Subcutaneous abdominal adipose tissue (tissue), 5 donors: ENCODE measurements around the gene LBH.

Experiments used
- H3K27ac ChIP-seq: one replicate; pipeline ENCODE4 v1.7.0; 2013; ENCODE audit warnings: low read depth, mild to moderate bottlenecking, inconsistent platforms, low read length, moderate library complexity
- H3K27me3 ChIP-seq, 5 donors: one replicate each; pipeline ENCODE4 v1.7.0; 2013; ENCODE audit warnings: low read length in 5 of 5, inconsistent platforms in 1 of 5; ENCODE audit not compliant: control insufficient read depth in 5 of 5, insufficient read depth in 4 of 5
- H3K36me3 ChIP-seq, 5 donors: one replicate each; pipeline ENCODE4 v1.7.0; 2013; ENCODE audit warnings: low read length in 5 of 5; ENCODE audit not compliant: control insufficient read depth in 5 of 5, insufficient read depth in 5 of 5
- H3K4me1 ChIP-seq, 5 donors: one replicate each; pipeline ENCODE4 v1.7.0; 2013; ENCODE audit warnings: low read length in 5 of 5, mild to moderate bottlenecking in 3 of 5, moderate library complexity in 1 of 5; ENCODE audit not compliant: control insufficient read depth in 5 of 5, insufficient read depth in 5 of 5
- H3K4me3 ChIP-seq, 5 donors: one replicate each; pipeline ENCODE4 v1.7.0; 2013; ENCODE audit warnings: low read length in 5 of 5, low read depth in 1 of 5
- H3K9ac ChIP-seq, 5 donors: one replicate each; pipeline ENCODE4 v1.7.0; 2013; ENCODE audit warnings: low read length in 5 of 5, mild to moderate bottlenecking in 4 of 5, moderate library complexity in 3 of 5
- H3K9me3 ChIP-seq, 5 donors: one replicate each; pipeline ENCODE4 v1.7.0; 2013; ENCODE audit warnings: low read length in 5 of 5; ENCODE audit not compliant: control insufficient read depth in 5 of 5
- donor health status: healthy.
- donor health status: healthy.
- donor health status: healthy.
- donor health status: healthy.
- donor health status: healthy.

The LBH gene

DNA sequence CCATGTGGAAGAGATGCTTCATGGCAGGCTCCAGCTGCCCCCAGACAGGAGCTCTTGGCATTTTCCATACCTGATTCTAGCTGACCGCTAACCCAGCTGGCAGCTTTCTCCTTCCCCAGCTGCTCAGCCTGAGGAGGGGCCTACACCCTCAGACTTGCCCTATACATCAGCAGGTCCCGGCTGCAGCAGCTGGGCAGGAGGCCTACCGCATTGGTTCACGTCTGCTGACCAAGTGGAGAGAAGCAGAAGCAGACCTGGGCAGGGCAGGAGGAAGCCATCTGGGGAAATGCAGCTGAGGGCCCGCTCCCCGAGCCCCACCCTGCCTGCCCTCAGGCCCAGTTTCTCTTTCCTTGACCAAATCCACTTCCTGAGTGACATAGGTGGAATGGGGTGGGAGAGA is 50.7 kb downstream of the LBH start:
- Histone ChIP-seq H3K9me3 (no peaks in the 10 kb centered on the region), H3K27me3 (no peaks in the 10 kb centered on the region), H3K4me1 (peaks cover 0 to under 1% (median 0%) of the 10 kb centered on the region in 5 donors), H3K36me3 (no peaks in the 10 kb centered on the region), H3K27ac (no peak overlapping the region), H3K9ac (no peak overlapping the region), H3K4me3 (no peak overlapping the region)

GRCh38 chr2:30282721-30283120 is 51.4 kb downstream of the LBH start:
- Histone ChIP-seq H3K27me3 (no peaks in the 10 kb centered on the region), H3K36me3 (no peaks in the 10 kb centered on the region), H3K9me3 (no peaks in the 10 kb centered on the region), H3K9ac (no peak overlapping the region), H3K27ac (no peak overlapping the region), H3K4me3 (no peak overlapping the region), H3K4me1 (peaks cover 0 to 6% (median 0%) of the 10 kb centered on the region in 5 donors)

DNA sequence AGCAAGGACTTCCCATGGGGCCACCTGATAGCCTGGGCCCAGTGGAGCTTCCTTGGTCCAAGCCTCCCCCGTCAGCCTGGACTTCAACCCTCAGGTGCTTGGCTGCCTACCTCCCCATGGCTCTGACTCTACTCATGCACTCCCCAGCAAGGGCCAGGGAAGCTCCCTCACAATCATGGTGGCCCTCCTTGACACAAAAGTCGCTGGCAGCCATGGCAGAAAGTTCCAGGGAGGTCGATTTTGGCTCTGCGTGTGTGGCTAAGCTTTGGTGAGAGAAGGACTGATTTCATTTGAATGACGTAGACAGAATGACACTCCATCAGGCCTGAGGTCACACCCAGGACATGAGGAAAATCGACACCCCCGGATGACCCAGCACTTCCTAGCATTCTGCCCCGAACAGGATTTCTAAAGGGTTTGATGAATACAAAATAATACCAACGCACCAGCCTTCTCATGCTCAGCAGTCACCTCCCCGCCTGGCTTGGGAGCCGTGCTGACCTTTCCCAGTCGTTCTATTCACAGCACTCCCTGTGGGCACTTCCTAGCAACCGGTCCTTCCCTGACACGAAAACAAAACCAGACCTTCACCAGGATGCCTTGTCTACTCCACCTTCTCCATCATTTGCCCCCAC is 52.7 kb downstream of the LBH start:
- Histone ChIP-seq H3K27me3 (no peaks in the 10 kb centered on the region), H3K9ac (no peak overlapping the region), H3K4me1 (peaks cover 0 to 6% (median 5%) of the 10 kb centered on the region in 5 donors), H3K9me3 (no peaks in the 10 kb centered on the region), H3K4me3 (no peak overlapping the region), H3K27ac (no peak overlapping the region), H3K36me3 (no peaks in the 10 kb centered on the region)

DNA sequence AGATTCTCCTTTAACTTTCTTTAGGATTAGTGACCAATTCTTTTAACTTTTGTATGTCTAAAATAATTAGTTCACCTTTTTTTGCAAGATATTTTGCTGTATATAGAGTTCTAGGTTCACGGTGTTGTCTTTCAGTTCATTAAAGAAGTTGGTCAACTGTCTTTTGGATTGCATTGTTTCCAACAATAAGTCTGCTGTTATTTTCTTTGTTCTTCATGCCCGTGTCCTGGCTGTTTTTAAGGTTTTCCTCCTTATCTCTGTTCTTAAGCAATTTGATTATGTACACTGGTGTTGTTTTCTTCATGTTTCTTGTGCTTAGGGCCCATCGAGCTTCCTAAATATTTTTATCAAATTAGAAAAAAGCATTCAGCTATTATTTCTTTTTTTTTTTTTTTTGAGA is 54.4 kb downstream of the LBH start:
- no peaks in the 10 kb centered on the region for H3K9me3 ChIP-seq
- no peaks in the 10 kb centered on the region for H3K36me3 ChIP-seq
- H3K27me3 ChIP-seq: no peaks in the 10 kb centered on the region
- no peak overlapping the region for H3K27ac ChIP-seq
- no peak overlapping the region for H3K9ac ChIP-seq
- peaks cover 0 to 6% (median 5%) of the 10 kb centered on the region in 5 donors for H3K4me1 ChIP-seq
- no peak overlapping the region for H3K4me3 ChIP-seq

DNA sequence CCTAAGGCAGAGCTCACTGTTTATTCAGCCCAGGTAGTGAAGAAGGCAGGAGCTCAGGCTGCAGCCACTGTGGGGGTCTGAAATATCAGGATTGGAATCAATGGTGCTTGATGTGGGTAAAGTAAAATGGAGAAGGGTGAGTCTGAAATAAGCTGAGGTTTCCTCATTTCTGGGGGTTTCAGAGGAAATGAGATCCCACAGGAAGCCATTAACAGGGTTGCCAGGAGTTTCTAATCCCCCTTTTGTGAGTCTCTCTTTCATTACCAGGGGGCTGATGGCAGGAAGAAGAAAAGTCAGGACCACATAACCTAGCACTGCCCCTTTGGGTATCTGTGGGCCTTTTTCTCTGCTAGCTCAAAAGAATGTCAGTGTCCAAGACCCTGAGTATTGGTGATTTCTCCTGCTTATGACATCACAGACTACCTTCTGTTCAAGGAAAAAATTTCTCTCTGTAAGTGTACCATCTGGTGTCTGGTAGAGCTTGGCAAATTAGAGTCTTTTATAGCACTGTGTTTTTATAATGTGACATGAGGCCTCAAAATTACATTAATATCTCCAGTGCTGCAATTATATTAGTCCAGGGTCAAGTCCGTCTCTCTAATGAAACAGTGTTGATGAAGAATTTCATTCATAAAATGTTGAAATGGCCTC is 56.0 kb downstream of the LBH start:
- H3K36me3 ChIP-seq: no peaks in the 10 kb centered on the region
- no peak overlapping the region for H3K9ac ChIP-seq
- H3K4me3 ChIP-seq: no peak overlapping the region
- no peaks in the 10 kb centered on the region for H3K9me3 ChIP-seq
- H3K27ac ChIP-seq: no peak overlapping the region
- H3K4me1 ChIP-seq: peaks cover 0 to 6% (median 5%) of the 10 kb centered on the region in 5 donors
- no peaks in the 10 kb centered on the region for H3K27me3 ChIP-seq

DNA sequence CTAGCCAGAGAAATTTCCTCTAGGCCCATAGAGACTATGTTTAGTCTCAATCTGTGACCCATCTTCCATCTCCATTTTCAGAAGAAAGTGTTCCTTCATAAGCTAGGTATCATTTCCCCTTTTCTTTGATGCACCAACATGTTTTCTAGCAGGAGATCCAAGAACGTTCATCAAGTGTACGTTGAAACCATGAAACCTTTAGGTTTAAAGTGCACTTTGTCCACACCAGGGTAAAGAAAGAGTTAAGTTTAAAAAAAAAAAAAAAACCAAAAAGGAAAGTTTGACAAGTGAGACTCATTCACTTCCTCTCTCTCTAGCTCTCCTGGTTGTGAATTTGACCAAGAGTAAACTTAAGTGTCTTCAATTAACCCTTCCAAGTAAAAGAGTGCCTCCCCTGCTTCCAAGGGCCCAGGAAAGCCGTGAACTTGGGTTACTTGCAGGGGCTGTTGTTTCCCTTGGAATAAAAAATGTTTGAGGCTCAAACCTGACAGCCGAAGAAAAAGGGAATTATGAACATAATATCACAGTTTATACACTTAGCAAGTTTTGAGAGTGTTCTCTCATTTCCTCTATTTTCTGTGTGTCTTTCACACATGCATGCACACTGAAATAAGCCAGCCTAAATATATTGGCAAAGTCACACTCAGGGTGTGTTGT is 56.7 kb downstream of the LBH start:
- H3K27me3 ChIP-seq: no peaks in the 10 kb centered on the region
- no peaks in the 10 kb centered on the region for H3K36me3 ChIP-seq
- no peaks in the 10 kb centered on the region for H3K9me3 ChIP-seq
- H3K4me1 ChIP-seq: peaks cover 0 to 6% (median 5%) of the 10 kb centered on the region in 5 donors
- H3K4me3 ChIP-seq: no peak overlapping the region
- H3K27ac ChIP-seq: no peak overlapping the region
- H3K9ac ChIP-seq: no peak overlapping the region

DNA sequence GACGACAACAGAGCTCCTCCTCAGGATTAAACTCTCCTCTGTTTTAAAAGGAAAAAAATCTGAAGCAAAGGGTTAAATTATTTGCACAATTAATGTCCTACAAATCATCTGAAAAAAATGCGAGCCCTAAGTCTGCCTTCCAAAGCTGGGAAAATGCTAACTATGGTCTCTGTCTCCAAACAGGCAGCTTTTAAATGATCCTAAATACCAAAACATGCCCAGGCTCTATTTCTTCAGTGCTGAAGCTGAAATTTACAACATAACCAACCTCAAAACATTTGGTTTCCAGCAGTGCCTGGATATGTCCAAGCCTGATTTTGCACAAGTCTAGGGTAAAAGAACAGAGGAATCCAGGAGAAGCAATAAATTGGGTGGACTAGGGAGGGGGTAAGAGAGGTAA is 57.2 kb downstream of the LBH start:
- no peaks in the 10 kb centered on the region for H3K9me3 ChIP-seq
- no peaks in the 10 kb centered on the region for H3K36me3 ChIP-seq
- H3K9ac ChIP-seq: no peak overlapping the region
- peaks cover 0 to 6% (median 5%) of the 10 kb centered on the region in 5 donors for H3K4me1 ChIP-seq
- no peaks in the 10 kb centered on the region for H3K27me3 ChIP-seq
- H3K4me3 ChIP-seq: no peak overlapping the region
- no peak overlapping the region for H3K27ac ChIP-seq

- Histone ChIP-seq H3K9ac (no peak overlapping the region), H3K4me3 (no peak overlapping the region), H3K4me1 (peaks cover 0 to 5% (median 0%) of the 10 kb centered on the region in 5 donors), H3K27me3 (no peaks in the 10 kb centered on the region), H3K9me3 (no peaks in the 10 kb centered on the region), H3K27ac (no peak overlapping the region), H3K36me3 (no peaks in the 10 kb centered on the region)
Measured at GRCh38 chr2:30293303-30293921, 62.1 kb downstream of the LBH start.

DNA sequence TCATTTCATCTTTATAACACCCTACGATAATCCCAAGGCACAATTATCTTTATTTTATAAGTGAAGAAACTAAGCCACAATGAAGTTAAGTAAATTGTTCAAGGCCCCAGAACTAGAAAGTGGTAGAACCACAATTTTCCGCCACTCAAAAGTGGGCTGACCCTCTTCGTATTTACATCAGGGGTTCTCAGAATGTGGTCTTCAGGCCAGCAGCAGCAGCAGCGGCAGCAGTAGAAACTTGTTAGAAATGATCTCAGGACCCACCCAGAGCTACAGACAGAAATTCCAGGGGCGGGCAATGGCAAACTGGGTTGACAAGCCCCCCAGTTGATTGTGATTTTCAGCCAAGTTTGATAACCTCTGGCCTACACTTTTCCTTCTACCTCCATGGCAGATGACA is 62.8 kb downstream of the LBH start:
- Histone ChIP-seq H3K27me3 (no peaks in the 10 kb centered on the region), H3K9me3 (no peaks in the 10 kb centered on the region), H3K4me1 (no peaks in the 10 kb centered on the region), H3K36me3 (no peaks in the 10 kb centered on the region), H3K27ac (no peak overlapping the region), H3K4me3 (no peak overlapping the region), H3K9ac (no peak overlapping the region)

DNA sequence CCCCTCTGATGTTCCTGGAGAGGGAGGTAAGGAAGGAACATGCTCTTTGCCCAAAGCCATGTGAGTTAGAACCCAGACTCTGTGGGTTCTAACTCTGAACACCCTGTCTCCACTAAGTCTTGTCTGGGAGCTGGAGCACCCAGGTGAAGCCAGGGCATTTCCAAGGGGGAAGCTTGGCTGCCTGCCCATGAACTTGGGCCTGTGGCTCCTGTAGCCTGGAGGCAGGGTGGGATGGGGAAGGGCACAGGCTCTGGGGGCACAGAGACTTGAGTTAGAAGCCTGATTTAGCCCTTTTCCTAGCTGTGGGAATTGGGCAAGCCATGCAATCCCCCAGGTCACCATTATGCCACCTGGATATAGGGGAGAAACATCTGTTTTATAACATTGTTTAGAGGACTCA is 65.2 kb downstream of the LBH start:
- H3K9me3 ChIP-seq: no peaks in the 10 kb centered on the region
- no peak overlapping the region for H3K4me3 ChIP-seq
- peaks cover 0 to 10% (median 3%) of the 10 kb centered on the region in 5 donors for H3K4me1 ChIP-seq
- no peaks in the 10 kb centered on the region for H3K27me3 ChIP-seq
- H3K36me3 ChIP-seq: no peaks in the 10 kb centered on the region
- H3K9ac ChIP-seq: no peak overlapping the region
- H3K27ac ChIP-seq: no peak overlapping the region
